WTC11 (cell line): ENCODE data around the gene MAP1LC3C. TPM values are rescaled to one million over a fixed set of nuclear protein-coding genes. Genes with fewer than 3 reads are reported as not detected.
A peak's percentile ranks its signal among the peaks of the same experiment; 100 is the strongest.

Experiments
- ATAC-seq: fragments of 200-7000 bp; cut with Tn5 transposase; 2 replicates; pipeline ENCODE4 v1.10.0; 2021; ENCODE audit warnings: mild to moderate bottlenecking, moderate library complexity
- CTCF ChIA-PET: fragments of 300-600 bp; sonication (Branson Sonifier 250); formaldehyde crosslinking; loops from one replicate; lab custom pipeline; 2021; ENCODE audit warnings: antibody characterized with exemption; lab: Charles Lee
- POLR2A ChIA-PET: fragments of 350-600 bp; sonication (Branson Sonifier 250); formaldehyde crosslinking; loops from one replicate; lab custom pipeline; 2021; ENCODE audit warnings: antibody characterized with exemption; lab: Charles Lee
- DNase-seq: peaks from one replicate; pipeline ENCODE4 v3.0.0; 2021; ENCODE audit warnings: low spot score
- H3K27ac Mint-ChIP-seq: 2 replicates; pipeline ENCODE4 v1.8.0; 2021; ENCODE audit warnings: mixed read lengths
- H3K27me3 Mint-ChIP-seq: 2 replicates; pipeline ENCODE4 v1.8.0; 2021; ENCODE audit warnings: low read depth, mild to moderate bottlenecking, moderate library complexity, mixed read lengths
- H3K36me3 Mint-ChIP-seq: 2 replicates; pipeline ENCODE4 v1.8.0; 2021; ENCODE audit warnings: mixed read lengths
- H3K4me1 Mint-ChIP-seq: 2 replicates; pipeline ENCODE4 v1.8.0; 2022; ENCODE audit warnings: mixed read lengths
- H3K4me3 Mint-ChIP-seq: 2 replicates; pipeline ENCODE4 v1.8.0; 2021; ENCODE audit warnings: mild to moderate bottlenecking, moderate library complexity, mixed read lengths
- H3K9me3 Mint-ChIP-seq: 2 replicates; pipeline ENCODE4 v1.8.0; 2021; ENCODE audit warnings: mixed read lengths
- ARID4B ChIP-seq: sonication (generic); formaldehyde crosslinking; IDR thresholded peaks from 2 replicates; pipeline ENCODE4 v1.8.0; 2023; ENCODE audit warnings: missing genetic modification reagents, mild to moderate bottlenecking, borderline replicate concordance
- ATF3 ChIP-seq: sonication (generic); formaldehyde crosslinking; conservative IDR thresholded peaks from 2 replicates; pipeline ENCODE4 v1.8.1; 2022; ENCODE audit warnings: mild to moderate bottlenecking, missing genetic modification reagents
- CBFB ChIP-seq: sonication (generic); formaldehyde crosslinking; IDR thresholded peaks from 2 replicates; pipeline ENCODE4 v1.8.1; 2022; ENCODE audit warnings: mild to moderate bottlenecking, low read depth, missing genetic modification reagents
- KAT7 ChIP-seq: sonication (generic); formaldehyde crosslinking; IDR thresholded peaks from 2 replicates; pipeline ENCODE4 v1.8.1; 2023; ENCODE audit warnings: missing genetic modification reagents, mild to moderate bottlenecking, borderline replicate concordance
- TCF7 ChIP-seq: sonication (generic); formaldehyde crosslinking; IDR thresholded peaks from 2 replicates; pipeline ENCODE4 v1.8.0; 2022; ENCODE audit warnings: mild to moderate bottlenecking, low read depth, missing genetic modification reagents, moderate library complexity
- USF2 ChIP-seq: sonication (generic); formaldehyde crosslinking; IDR thresholded peaks from 2 replicates; pipeline ENCODE4 v1.8.1; 2023; ENCODE audit warnings: mild to moderate bottlenecking, missing genetic modification reagents, moderate library complexity
- ZNF121 ChIP-seq: sonication (generic); formaldehyde crosslinking; IDR thresholded peaks from 2 replicates; pipeline ENCODE4 v1.8.0; 2023; ENCODE audit warnings: missing genetic modification reagents
- ZNF138 ChIP-seq: sonication (generic); formaldehyde crosslinking; conservative IDR thresholded peaks from 2 replicates; pipeline ENCODE4 v1.8.1; 2022; ENCODE audit warnings: mild to moderate bottlenecking, moderate library complexity, missing genetic modification reagents
- ZNF263 ChIP-seq: sonication (generic); formaldehyde crosslinking; IDR thresholded peaks from 2 replicates; pipeline ENCODE4 v1.8.1; 2022; ENCODE audit warnings: low read depth, mild to moderate bottlenecking, moderate library complexity, missing genetic modification reagents
- ZNF423 ChIP-seq: fragments of 250-450 bp; sonication (Bioruptor Pico); IDR thresholded peaks from 2 replicates; pipeline ENCODE4 v2.1.2; 2022; ENCODE audit warnings: mild to moderate bottlenecking, moderate library complexity
- total RNA-seq: library from RNA; stranded (reverse); gene quantifications from 3 replicates; pipeline ENCODE4 v1.2.3, GENCODE V29; 2021
- TF ChIP-seq, protein P1 (sequence below): fragments of 250-450 bp; sonication (Bioruptor Pico); IDR thresholded peaks from 2 replicates; pipeline ENCODE4 v1.8.0; 2021; ENCODE audit warnings: mild to moderate bottlenecking
- TF ChIP-seq, protein P2 (sequence below): sonication (generic); formaldehyde crosslinking; IDR thresholded peaks from 2 replicates; pipeline ENCODE4 v1.8.0; 2022; ENCODE audit warnings: mild to moderate bottlenecking, missing genetic modification reagents

MAP1LC3C gene
- total RNA-seq, 1 experiment from 2014 or later: 1.5 TPM

- TF ChIP-seq ARID4B (no peak), ZNF263 (CRISPR knock-in tag) (no peak), ZNF423 (CRISPR knock-in tag) (no peak), CBFB (CRISPR knock-in tag) (no peak), ATF3 (no peak)
Measured at GRCh38 chr1:242006976-242007375, 8.1 kb upstream of the MAP1LC3C start (continued).

GRCh38 chr1:242005866-242006535 is 7.1 kb upstream of the MAP1LC3C start:
- TF ChIP-seq ZNF263 (CRISPR knock-in tag) (no peak), ZNF138 (CRISPR knock-in tag) (no peak), KAT7 (CRISPR knock-in tag) (no peak), TCF7 (CRISPR knock-in tag) (no peak)
- TF ChIP-seq, protein P1, sequence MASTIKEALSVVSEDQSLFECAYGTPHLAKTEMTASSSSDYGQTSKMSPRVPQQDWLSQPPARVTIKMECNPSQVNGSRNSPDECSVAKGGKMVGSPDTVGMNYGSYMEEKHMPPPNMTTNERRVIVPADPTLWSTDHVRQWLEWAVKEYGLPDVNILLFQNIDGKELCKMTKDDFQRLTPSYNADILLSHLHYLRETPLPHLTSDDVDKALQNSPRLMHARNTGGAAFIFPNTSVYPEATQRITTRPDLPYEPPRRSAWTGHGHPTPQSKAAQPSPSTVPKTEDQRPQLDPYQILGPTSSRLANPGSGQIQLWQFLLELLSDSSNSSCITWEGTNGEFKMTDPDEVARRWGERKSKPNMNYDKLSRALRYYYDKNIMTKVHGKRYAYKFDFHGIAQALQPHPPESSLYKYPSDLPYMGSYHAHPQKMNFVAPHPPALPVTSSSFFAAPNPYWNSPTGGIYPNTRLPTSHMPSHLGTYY (CRISPR knock-in tag): no peak
- TF ChIP-seq, protein P2, sequence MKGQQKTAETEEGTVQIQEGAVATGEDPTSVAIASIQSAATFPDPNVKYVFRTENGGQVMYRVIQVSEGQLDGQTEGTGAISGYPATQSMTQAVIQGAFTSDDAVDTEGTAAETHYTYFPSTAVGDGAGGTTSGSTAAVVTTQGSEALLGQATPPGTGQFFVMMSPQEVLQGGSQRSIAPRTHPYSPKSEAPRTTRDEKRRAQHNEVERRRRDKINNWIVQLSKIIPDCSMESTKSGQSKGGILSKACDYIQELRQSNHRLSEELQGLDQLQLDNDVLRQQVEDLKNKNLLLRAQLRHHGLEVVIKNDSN: no peak
- ChIA-PET POLR2A (no interaction called here), CTCF (interaction anchor here (0.7 to 2.1 kb wide), 5 partner anchors 8 to 437 kb away, joined by 3 to 7 read pairs (median 3); partner anchors contain the start of gene MAP1LC3C)
- Mint-ChIP-seq H3K27me3 (no peaks in the 10 kb centered on the region), H3K4me1 (peaks cover 33% of the 10 kb centered on the region), H3K4me3 (no peak overlapping the region), H3K27ac (no peak overlapping the region), H3K9me3 (peaks cover 10% of the 10 kb centered on the region), H3K36me3 (no peaks in the 10 kb centered on the region)
- DNase-seq (no peak), ATAC-seq (no peak)

DNA sequence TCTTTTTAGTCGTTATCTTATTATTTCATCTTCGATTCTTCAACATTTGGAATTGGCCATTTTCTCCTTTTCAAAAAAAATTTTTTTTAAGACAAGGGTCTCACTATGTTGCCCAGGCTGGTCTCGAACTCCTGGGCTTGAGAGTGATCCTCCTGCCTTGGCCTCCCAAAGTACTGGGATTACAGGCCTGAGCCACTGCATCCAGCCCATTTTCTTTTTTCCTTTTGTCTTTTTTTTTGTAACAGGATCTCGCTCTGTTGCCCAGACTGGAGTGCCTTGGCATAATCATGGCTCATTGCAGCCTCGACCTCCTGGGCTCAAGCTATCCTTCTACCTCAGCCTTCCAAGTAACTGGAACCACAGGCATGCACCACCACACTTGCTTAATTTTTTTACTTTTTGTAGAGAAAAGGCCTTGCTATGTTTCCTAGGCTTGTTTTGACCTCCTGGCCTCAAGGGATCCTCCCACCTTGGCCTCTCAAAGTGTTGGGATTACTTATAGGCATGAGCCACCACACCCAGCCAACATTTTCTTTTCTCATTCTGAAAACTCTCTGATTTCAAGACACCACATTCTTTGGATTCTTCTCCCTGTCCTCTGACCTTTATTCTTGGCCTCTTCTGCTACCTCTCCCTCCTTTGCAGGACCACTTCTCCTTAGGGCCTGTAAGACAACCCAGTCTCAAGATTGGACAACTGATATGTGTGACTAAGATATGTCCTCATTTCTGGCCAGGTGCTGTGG is 6.0 kb upstream of the MAP1LC3C start:
- ATAC-seq (no peak; the same call in 1 of the 2 replicates), DNase-seq (no peak)
- Mint-ChIP-seq H3K36me3 (no peaks in the 10 kb centered on the region), H3K27ac (no peak overlapping the region; the same call in 1 of the 2 replicates), H3K4me1 (peaks cover 34% of the 10 kb centered on the region), H3K9me3 (peaks cover 10% of the 10 kb centered on the region), H3K27me3 (no peaks in the 10 kb centered on the region), H3K4me3 (no peak overlapping the region)
- ChIA-PET POLR2A (no interaction called here), CTCF (interaction anchor here (0.7 kb wide), 2 partner anchors 98 to 438 kb away, joined by 3 to 6 read pairs; no protein-coding TSS in a partner anchor)
- TF ChIP-seq USF2 (CRISPR knock-in tag) (no peak), ZNF121 (0 out of 2 replicates have a peak, but pooled peaks have one; percentile 69)
